Measurements from ENCODE around the gene TSPOAP1. TPM values are rescaled to one million over a fixed set of nuclear protein-coding genes. Genes with fewer than 3 reads are reported as not detected.

TSPOAP1 gene
- total and polyA plus RNA-seq, 8 donors = 6.5 to 68.8 (median 11.6) TPM; not detected in 1

DNA sequence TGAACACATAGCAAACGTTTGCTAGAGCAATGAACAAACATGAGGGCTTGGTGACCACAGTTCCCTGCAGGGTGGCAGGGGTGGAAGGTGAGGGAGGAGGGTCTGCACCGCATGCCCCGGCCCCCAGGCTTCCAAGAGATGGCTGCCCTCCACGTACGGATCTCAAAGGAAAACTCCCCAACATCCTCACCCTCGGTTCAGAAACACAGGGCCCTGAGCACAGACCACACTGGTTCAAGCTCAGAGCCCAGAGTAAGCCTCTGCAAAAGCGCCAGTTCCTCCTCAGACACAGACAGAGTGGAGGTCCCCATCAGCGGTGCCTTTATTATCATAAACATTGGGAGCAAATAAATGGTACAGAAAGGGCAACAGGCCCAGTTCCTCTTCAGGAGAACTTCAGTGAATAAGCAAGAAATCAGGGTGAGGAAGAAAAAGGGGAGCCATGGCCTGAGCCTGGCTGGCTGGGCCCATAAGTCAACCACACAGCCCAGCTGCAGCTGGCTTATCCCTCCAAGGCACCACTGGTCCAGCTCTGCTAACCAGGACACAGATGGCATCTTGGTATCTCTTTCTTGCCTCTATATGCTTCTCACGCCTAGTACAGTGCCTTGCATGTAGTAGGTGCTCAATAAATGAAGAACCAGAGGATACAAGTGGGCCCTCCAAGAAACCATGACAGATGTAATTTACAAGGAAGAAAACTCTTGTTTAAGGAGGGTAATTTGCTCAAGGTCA, 58.9 kb downstream of the TSPOAP1 start:
- H3K9me3 ChIP-seq = no peaks in the 10 kb centered on the region
- H3K36me3 ChIP-seq = no peaks in the 10 kb centered on the region
- no peak overlapping the region for H3K4me3 ChIP-seq
- 69 to 80% (median 75%) methylated on average over 9 of the region's 9 CpGs for WGBS, 5 donors
- intact Hi-C loops (cut with DNase I; ENCODE audit: low total_unique reads) = no loop called here
- H3K4me1 ChIP-seq = no peaks in the 10 kb centered on the region
- no peak for TF ChIP-seq POLR2A (IDR thresholded peaks at IDR 0.05)
- no peak for TF ChIP-seq POLR2AphosphoS5 (IDR thresholded peaks at IDR 0.05)
- TF ChIP-seq EP300 (IDR thresholded peaks at IDR 0.05) = no peak
- TF ChIP-seq, protein P1, sequence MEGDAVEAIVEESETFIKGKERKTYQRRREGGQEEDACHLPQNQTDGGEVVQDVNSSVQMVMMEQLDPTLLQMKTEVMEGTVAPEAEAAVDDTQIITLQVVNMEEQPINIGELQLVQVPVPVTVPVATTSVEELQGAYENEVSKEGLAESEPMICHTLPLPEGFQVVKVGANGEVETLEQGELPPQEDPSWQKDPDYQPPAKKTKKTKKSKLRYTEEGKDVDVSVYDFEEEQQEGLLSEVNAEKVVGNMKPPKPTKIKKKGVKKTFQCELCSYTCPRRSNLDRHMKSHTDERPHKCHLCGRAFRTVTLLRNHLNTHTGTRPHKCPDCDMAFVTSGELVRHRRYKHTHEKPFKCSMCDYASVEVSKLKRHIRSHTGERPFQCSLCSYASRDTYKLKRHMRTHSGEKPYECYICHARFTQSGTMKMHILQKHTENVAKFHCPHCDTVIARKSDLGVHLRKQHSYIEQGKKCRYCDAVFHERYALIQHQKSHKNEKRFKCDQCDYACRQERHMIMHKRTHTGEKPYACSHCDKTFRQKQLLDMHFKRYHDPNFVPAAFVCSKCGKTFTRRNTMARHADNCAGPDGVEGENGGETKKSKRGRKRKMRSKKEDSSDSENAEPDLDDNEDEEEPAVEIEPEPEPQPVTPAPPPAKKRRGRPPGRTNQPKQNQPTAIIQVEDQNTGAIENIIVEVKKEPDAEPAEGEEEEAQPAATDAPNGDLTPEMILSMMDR (IDR thresholded peaks at IDR 0.05) = no peak
- H3K27me3 ChIP-seq = peaks cover 0 to 43% (median 7%) of the 10 kb centered on the region in 3 donors
- H3K27ac ChIP-seq = no peak overlapping the region
- DNase-seq = no peak

DNA sequence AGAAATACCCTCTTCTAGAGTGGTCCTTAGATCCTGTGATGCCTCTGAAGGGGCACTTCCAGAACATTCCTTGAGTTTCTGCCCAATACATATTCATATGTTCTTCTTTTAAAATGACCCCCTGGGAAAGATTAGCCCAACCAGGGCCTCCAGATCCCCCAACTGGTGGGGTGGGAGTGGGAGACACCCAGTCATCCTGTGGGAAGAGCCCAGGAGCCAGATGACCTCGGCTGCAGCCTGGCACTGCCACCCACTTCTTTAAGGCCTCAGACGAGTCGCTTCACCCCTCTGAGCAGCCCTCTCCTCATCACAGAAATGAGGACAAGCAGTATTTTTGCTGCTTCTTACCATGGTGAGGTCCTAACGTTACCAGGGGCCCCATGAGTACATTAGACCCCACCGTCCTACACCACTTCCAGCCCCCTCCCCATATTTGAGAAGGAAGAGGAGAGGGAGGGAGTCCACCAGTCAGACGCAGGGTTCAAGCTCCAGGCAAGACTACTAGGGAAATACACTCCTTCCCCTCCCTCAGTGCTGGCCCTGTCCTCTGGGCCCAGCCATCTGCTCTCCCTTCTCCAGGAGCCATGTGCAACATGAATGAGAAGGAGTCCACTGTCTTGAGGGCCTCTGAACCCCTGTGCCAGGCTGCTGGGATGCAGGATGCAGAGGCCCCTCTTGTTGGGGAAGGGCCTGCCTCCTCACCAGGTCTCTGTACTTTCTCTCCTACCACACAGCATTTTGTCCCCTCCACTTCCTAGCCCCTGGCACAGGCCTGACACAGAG, 59.6 kb downstream of the TSPOAP1 start:
- Histone ChIP-seq H3K36me3 (no peaks in the 10 kb centered on the region), H3K4me1 (no peaks in the 10 kb centered on the region), H3K27me3 (peaks cover 0 to 48% (median 11%) of the 10 kb centered on the region in 3 donors), H3K9me3 (no peaks in the 10 kb centered on the region), H3K4me3 (no peak overlapping the region), H3K27ac (no peak overlapping the region)
- intact Hi-C loops (cut with DNase I; ENCODE audit: low total_unique reads) = no loop called here
- 66 to 82% (median 77%) methylated on average over 6 of the region's 6 CpGs for WGBS, 5 donors
- DNase-seq = no peak
- TF ChIP-seq, protein P1 (IDR thresholded peaks at IDR 0.05) = no peak
- TF ChIP-seq POLR2A (IDR thresholded peaks at IDR 0.05) = no peak

DNA sequence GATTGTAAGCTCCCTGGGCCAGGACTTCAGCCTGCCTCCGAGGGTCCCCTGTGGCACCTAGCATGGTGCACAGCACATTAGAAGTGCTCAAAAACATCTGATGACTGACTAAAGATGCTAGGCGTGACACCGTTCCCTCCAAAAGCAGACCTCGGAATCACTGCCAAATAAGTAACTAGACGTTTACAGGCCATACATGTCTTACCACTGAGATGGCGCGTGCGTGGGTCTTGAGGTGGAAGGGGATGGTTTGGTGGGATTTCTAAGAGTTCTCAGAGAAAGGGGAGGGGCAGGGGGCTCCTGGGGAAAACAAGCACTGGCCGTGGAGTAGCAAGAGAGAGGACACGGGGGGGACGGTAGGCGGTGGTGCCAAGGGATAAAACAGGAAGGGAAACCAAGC, 60.3 kb downstream of the TSPOAP1 start:
- Histone ChIP-seq H3K36me3 (no peaks in the 10 kb centered on the region), H3K27me3 (peaks cover 0 to 53% (median 18%) of the 10 kb centered on the region in 3 donors), H3K4me1 (no peaks in the 10 kb centered on the region), H3K27ac (no peak overlapping the region), H3K9me3 (no peaks in the 10 kb centered on the region), H3K4me3 (no peak overlapping the region)
- TF ChIP-seq, protein P1 (IDR thresholded peaks at IDR 0.05) = no peak
- TF ChIP-seq POLR2AphosphoS5 (IDR thresholded peaks at IDR 0.05) (no peak), EP300 (IDR thresholded peaks at IDR 0.05) (no peak), POLR2A (IDR thresholded peaks at IDR 0.05) (no peak)
- 80 to 87% (median 83%) methylated on average over 12 of the region's 12 CpGs for WGBS, 5 donors
- intact Hi-C loops (cut with DNase I; ENCODE audit: low total_unique reads) = no loop called here
- DNase-seq = no peak

DNA sequence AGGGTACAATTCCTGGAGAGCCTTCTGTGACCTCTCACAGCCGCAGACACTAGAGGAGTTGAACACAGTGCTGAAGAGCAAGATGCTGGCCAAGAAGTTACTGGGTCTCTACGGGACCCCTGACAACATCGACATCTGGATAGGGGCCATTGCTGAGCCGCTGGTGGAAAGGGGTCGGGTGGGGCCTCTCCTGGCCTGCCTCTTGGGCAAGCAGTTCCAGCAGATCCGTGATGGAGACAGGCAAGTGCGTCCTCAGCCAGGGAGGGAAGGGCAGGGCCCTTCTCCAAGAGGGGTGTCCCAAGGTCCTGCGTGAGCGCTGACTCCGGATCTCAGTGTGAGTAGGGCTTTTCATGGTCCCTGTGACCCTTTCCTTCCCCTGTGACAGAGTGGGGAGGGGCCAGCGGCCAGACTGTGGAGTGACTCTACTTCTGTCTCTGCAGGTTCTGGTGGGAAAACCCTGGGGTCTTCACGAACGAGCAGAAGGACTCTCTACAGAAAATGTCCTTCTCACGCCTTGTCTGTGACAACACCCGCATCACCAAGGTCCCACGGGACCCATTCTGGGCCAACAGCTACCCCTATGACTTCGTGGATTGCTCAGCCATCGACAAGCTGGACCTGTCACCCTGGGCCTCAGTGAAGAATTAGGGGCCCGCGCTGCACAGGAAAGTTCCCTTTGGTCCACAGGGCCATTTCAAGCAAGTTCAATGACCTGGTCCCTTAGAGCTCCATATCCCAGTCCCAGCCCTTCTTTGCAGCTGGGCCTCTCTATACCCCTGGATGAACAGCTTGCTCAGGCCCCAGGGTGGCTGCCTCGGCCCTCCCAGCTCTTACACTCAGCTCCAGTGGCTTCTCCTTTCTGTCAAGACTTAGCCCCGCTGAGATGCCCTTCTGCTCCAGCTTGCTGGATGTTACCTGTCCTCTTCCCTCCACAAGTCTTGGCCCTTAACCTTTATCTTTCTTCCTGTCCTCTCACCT, 61.0 kb downstream of the TSPOAP1 start:
- no peaks in the 10 kb centered on the region for H3K4me1 ChIP-seq
- H3K4me3 ChIP-seq = no peak overlapping the region
- 75 to 88% (median 83%) methylated on average over 15 to 22 of the region's 22 CpGs for WGBS, 5 donors
- peaks cover 0 to 58% (median 21%) of the 10 kb centered on the region in 3 donors for H3K27me3 ChIP-seq
- TF ChIP-seq POLR2AphosphoS5 (IDR thresholded peaks at IDR 0.05) (no peak), POLR2A (IDR thresholded peaks at IDR 0.05) (no peak), EP300 (IDR thresholded peaks at IDR 0.05) (no peak)
- H3K36me3 ChIP-seq = no peaks in the 10 kb centered on the region
- intact Hi-C loops (cut with DNase I; ENCODE audit: low total_unique reads) = no loop called here
- no peaks in the 10 kb centered on the region for H3K9me3 ChIP-seq
- no peak overlapping the region for H3K27ac ChIP-seq
- no peak for DNase-seq
